ENCODE data around the gene RTN3. TPM values are rescaled to one million over a fixed set of nuclear protein-coding genes. Genes with fewer than 3 reads are reported as not detected.

Gene RTN3
- total RNA-seq, 1 experiment from 2014 or later, result 95.0 TPM

DNA sequence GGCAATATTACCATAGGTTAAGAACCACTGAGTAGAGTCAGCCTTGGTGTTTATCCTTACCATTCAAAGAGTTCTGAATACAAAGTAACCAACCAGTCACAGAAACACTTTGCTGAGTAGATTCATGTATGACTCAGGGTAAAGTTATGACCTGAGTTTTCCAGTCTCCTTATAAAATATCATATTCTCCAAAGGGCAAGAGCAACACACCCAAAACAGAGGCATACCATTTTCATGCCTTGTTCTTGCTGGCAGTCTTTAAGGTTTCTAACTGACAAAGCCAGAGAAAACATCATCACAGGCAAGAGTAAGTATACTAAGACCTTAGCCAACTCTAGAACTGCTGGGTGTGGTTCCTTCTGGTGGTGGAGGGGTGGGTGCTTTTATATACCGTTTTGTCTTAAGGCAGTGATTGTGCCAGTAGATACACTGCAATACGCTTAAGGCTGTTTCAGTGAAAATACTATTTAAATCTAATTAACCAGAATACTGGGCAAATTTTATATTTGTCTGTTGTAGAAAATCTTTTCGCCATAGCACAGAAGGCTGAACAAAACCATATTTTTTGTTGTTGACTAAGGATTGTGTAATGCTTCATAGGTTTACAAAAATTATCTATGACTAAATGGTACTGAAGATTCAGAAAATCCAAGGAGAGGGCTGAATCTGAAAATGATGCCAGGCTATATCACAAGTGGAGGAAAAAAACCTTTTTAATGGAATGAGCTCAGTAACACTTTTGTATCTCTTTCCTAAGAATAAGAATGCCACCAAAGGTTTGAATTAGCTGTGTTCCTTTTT, 13.1 kb upstream of the RTN3 start (continued):
- TF ChIP-seq YY1 (IDR thresholded peaks at IDR 0.05; ENCODE audit: extremely low read depth, insufficient replicate concordance, low read depth, low read length) (no peak), SP1 (IDR thresholded peaks at IDR 0.05; ENCODE audit: low read depth) (peak; percentile 62), EZH2 (IDR thresholded peaks at IDR 0.05) (no peak)

DNA sequence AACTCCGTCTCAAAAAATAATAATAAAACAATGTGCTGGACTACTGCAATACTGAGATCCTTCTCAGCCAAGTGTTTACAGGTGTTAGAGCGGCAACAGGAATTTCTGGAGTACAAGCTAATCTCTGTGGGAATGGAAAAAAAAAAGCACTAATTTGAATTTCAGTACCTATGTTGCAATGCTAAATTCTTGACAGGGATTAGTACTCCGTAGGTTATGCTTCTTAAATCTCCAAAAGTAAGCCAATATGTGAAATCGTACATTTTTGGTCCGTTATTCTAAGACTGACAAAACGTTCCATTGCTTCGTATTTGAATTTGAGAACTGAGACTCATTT, 11.2 kb upstream of the RTN3 start:
- H3K4me3 ChIP-seq (replicated peaks in 1 of 2; ENCODE audit: low read depth in 1 of 2, low read length in 2 of 2), result peak overlapping the region; percentile 50 to 60
- no peaks in the 10 kb centered on the region for H3K9me2 ChIP-seq (ENCODE audit: insufficient read depth)
- TSS peak; percentile 72 for BruUV-seq (replicated peaks)
- DNase-seq (ENCODE audit: low read depth, low spot score) (no peak), ATAC-seq (no peak)
- peak overlapping the region; percentile 76 for H3K9ac ChIP-seq (ENCODE audit: low read length)
- no peaks in the 10 kb centered on the region for H4K20me1 ChIP-seq (ENCODE audit: insufficient read depth)
- H3K27me3 ChIP-seq (ENCODE audit: insufficient read depth, low read length), result no peaks in the 10 kb centered on the region
- intact Hi-C loops (cut with micrococcal nuclease), result no loop called here
- H2AFZ ChIP-seq (ENCODE audit: low read depth, low read length, poor library complexity, severe bottlenecking), result no peak overlapping the region
- CTCF ChIA-PET, result interaction anchor here (2.1 kb wide), 1 partner anchor 11 kb away, joined by 7 read pairs; the partner anchor contains the start of gene RTN3
- peak overlapping the region; percentile 83; the same call in 1 of the 2 replicates for H3K27ac ChIP-seq (ENCODE audit: low read depth, low read length)
- POLR2A ChIA-PET, result interaction anchor here (4.3 kb wide), 1 partner anchor 12 kb away, joined by 24 read pairs; the partner anchor contains the start of gene RTN3
- RAD21 ChIA-PET (ENCODE audit: low non-redundant PET in 1 of 2, low total read pairs in 2 of 2, uncharacterized antibody in 2 of 2, unreplicated experiment in 2 of 2), result no interaction called here
- no peaks in the 10 kb centered on the region for H3K9me3 ChIP-seq (ENCODE audit: control insufficient read depth in 1 of 2, insufficient read depth in 1 of 2, low read depth in 1 of 2, low read length in 2 of 2)
- H3K4me1 ChIP-seq (ENCODE audit: control insufficient read depth in 1 of 2, insufficient read depth in 2 of 2, low read length in 2 of 2), result peaks cover 25 to 55% of the 10 kb centered on the region in 2 experiments
- H3K4me2 ChIP-seq (ENCODE audit: low read length), result peak overlapping the region; percentile 86
- TF ChIP-seq CBX3 (IDR thresholded peaks at IDR 0.05; ENCODE audit: low read depth) (no peak), EZH2 (IDR thresholded peaks at IDR 0.05) (no peak), ZFX (IDR thresholded peaks at IDR 0.05) (no peak), SIN3A (IDR thresholded peaks at IDR 0.05; ENCODE audit: low read depth) (no peak), CEBPB (IDR thresholded peaks at IDR 0.05; ENCODE audit: low read depth) (no peak), JUND (IDR thresholded peaks at IDR 0.05) (no peak), POLR2A (IDR thresholded peaks at IDR 0.05; ENCODE audit: borderline replicate concordance, extremely low read depth, insufficient read depth, insufficient read length) (no peak), EZH2phosphoT487 (IDR thresholded peaks at IDR 0.05; ENCODE audit: borderline replicate concordance) (no peak)
- TF ChIP-seq, protein P1, sequence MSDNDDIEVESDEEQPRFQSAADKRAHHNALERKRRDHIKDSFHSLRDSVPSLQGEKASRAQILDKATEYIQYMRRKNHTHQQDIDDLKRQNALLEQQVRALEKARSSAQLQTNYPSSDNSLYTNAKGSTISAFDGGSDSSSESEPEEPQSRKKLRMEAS (IDR thresholded peaks at IDR 0.05), result no peak
- TF ChIP-seq, protein P2, sequence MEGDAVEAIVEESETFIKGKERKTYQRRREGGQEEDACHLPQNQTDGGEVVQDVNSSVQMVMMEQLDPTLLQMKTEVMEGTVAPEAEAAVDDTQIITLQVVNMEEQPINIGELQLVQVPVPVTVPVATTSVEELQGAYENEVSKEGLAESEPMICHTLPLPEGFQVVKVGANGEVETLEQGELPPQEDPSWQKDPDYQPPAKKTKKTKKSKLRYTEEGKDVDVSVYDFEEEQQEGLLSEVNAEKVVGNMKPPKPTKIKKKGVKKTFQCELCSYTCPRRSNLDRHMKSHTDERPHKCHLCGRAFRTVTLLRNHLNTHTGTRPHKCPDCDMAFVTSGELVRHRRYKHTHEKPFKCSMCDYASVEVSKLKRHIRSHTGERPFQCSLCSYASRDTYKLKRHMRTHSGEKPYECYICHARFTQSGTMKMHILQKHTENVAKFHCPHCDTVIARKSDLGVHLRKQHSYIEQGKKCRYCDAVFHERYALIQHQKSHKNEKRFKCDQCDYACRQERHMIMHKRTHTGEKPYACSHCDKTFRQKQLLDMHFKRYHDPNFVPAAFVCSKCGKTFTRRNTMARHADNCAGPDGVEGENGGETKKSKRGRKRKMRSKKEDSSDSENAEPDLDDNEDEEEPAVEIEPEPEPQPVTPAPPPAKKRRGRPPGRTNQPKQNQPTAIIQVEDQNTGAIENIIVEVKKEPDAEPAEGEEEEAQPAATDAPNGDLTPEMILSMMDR (IDR thresholded peaks at IDR 0.05 in 2 of 3, conservative IDR thresholded peaks at IDR 0.05 in 1 of 3; ENCODE audit: borderline replicate concordance in 1 of 3, insufficient read depth in 1 of 3, low read depth in 2 of 3, low read length in 2 of 3), result no peak
- TF ChIP-seq, protein P3, sequence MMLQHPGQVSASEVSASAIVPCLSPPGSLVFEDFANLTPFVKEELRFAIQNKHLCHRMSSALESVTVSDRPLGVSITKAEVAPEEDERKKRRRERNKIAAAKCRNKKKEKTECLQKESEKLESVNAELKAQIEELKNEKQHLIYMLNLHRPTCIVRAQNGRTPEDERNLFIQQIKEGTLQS (IDR thresholded peaks at IDR 0.05), result no peak
- TF ChIP-seq, protein P4, sequence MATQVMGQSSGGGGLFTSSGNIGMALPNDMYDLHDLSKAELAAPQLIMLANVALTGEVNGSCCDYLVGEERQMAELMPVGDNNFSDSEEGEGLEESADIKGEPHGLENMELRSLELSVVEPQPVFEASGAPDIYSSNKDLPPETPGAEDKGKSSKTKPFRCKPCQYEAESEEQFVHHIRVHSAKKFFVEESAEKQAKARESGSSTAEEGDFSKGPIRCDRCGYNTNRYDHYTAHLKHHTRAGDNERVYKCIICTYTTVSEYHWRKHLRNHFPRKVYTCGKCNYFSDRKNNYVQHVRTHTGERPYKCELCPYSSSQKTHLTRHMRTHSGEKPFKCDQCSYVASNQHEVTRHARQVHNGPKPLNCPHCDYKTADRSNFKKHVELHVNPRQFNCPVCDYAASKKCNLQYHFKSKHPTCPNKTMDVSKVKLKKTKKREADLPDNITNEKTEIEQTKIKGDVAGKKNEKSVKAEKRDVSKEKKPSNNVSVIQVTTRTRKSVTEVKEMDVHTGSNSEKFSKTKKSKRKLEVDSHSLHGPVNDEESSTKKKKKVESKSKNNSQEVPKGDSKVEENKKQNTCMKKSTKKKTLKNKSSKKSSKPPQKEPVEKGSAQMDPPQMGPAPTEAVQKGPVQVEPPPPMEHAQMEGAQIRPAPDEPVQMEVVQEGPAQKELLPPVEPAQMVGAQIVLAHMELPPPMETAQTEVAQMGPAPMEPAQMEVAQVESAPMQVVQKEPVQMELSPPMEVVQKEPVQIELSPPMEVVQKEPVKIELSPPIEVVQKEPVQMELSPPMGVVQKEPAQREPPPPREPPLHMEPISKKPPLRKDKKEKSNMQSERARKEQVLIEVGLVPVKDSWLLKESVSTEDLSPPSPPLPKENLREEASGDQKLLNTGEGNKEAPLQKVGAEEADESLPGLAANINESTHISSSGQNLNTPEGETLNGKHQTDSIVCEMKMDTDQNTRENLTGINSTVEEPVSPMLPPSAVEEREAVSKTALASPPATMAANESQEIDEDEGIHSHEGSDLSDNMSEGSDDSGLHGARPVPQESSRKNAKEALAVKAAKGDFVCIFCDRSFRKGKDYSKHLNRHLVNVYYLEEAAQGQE (IDR thresholded peaks at IDR 0.05; ENCODE audit: low read depth), result no peak
- TF ChIP-seq, protein P5, sequence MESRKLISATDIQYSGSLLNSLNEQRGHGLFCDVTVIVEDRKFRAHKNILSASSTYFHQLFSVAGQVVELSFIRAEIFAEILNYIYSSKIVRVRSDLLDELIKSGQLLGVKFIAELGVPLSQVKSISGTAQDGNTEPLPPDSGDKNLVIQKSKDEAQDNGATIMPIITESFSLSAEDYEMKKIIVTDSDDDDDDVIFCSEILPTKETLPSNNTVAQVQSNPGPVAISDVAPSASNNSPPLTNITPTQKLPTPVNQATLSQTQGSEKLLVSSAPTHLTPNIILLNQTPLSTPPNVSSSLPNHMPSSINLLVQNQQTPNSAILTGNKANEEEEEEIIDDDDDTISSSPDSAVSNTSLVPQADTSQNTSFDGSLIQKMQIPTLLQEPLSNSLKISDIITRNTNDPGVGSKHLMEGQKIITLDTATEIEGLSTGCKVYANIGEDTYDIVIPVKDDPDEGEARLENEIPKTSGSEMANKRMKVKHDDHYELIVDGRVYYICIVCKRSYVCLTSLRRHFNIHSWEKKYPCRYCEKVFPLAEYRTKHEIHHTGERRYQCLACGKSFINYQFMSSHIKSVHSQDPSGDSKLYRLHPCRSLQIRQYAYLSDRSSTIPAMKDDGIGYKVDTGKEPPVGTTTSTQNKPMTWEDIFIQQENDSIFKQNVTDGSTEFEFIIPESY (IDR thresholded peaks at IDR 0.05; ENCODE audit: extremely low read depth, insufficient replicate concordance, low read length), result no peak
- no peaks in the 10 kb centered on the region for H3K36me3 ChIP-seq (ENCODE audit: control insufficient read depth in 1 of 2, insufficient read depth in 2 of 2, low read length in 2 of 2)
- H3K79me2 ChIP-seq (ENCODE audit: insufficient read depth, low read length), result peaks cover 56% of the 10 kb centered on the region
